Neural progenitor cell (in vitro differentiated cells): ENCODE measurements around the gene HES4.

Experiments
- EZH2 ChIP-seq: fragments of 200-600 bp; sonication (generic); IDR thresholded peaks from 2 replicates; pipeline ENCODE4 v1.6.1; 2017; ENCODE audit warnings: antibody characterized with exemption, mild to moderate bottlenecking, moderate library complexity
- TF ChIP-seq, protein P1 (sequence below): fragments of 200-600 bp; sonication (generic); IDR thresholded peaks from 2 replicates; pipeline ENCODE4 v1.5.1; 2017; ENCODE audit warnings: antibody characterized with exemption, mild to moderate bottlenecking

DNA sequence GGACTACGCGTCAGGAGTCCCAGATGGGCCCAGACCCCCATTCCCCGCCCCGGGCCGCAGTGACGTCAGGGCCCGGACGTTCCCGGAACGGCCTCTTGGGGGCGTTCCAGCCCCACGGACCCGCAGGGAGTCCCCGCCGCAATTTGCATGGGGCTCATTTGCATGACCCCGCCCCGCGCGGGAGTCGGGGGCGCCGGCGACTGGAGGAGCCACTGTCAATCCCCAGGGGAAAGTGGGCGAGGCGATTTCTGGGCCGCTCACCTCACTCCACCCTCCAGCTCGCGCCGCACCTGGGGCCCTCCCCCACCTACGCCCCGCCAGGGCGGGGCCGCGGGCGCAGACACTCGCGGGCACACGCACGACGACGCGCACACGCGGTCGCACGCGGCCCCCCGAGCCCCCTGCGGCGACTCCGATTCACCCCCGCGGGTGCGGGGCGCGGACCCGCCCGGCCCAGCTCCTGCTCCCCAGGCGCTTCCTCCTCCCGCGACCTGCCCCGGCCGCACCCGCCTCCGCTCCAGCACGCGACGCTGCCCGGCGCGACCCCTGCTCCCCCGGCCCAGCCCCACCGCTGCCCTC lies 33.2 kb upstream of the HES4 start:
- TF ChIP-seq, protein P1, sequence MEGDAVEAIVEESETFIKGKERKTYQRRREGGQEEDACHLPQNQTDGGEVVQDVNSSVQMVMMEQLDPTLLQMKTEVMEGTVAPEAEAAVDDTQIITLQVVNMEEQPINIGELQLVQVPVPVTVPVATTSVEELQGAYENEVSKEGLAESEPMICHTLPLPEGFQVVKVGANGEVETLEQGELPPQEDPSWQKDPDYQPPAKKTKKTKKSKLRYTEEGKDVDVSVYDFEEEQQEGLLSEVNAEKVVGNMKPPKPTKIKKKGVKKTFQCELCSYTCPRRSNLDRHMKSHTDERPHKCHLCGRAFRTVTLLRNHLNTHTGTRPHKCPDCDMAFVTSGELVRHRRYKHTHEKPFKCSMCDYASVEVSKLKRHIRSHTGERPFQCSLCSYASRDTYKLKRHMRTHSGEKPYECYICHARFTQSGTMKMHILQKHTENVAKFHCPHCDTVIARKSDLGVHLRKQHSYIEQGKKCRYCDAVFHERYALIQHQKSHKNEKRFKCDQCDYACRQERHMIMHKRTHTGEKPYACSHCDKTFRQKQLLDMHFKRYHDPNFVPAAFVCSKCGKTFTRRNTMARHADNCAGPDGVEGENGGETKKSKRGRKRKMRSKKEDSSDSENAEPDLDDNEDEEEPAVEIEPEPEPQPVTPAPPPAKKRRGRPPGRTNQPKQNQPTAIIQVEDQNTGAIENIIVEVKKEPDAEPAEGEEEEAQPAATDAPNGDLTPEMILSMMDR = peak; percentile 77
- TF ChIP-seq EZH2 = no peak
